ENCODE results near the gene TNK1.
"Not testable (repeated sequence)": the region's sequence is repeated elsewhere in the genome, so short reads cannot be mapped to it uniquely, and the experiment has no call there.

TNK1 gene

GRCh38 chr17:7380855-7381683, at the start of gene TNK1:
TSS of gene TNK1 (plus strand) at chr17:7381089. CDS start at chr17:7382927, 1,838 bp downstream.
- no peak for FAIRE-seq

- no peak for FAIRE-seq
Observed at GRCh38 chr17:7332111-7332510, 48.8 kb upstream of the TNK1 start.

GRCh38 chr17:7332600-7333069, 48.3 kb upstream of the TNK1 start:
- FAIRE-seq: not testable (repeated sequence)

- no peak for FAIRE-seq
Observed at GRCh38 chr17:7334938-7335538, 45.9 kb upstream of the TNK1 start.

- FAIRE-seq: not testable (repeated sequence)
Observed at GRCh38 chr17:7335765-7336164, 45.1 kb upstream of the TNK1 start.

GRCh38 chr17:7336240-7337175, 44.4 kb upstream of the TNK1 start, which contains the start of gene ACAP1:
TSS of gene ACAP1 (plus strand) at chr17:7336529. CDS start at chr17:7336735, 206 bp downstream.
- FAIRE-seq: no peak

GRCh38 chr17:7337600-7337999, 43.3 kb upstream of the TNK1 start:
- FAIRE-seq: not testable (repeated sequence)

- FAIRE-seq: no peak
Observed at GRCh38 chr17:7340179-7340578, 40.7 kb upstream of the TNK1 start.

GRCh38 chr17:7341842-7342241, 39.0 kb upstream of the TNK1 start:
- no peak for FAIRE-seq

GRCh38 chr17:7343250-7343649, 37.6 kb upstream of the TNK1 start:
- no peak for FAIRE-seq

- FAIRE-seq: no peak
Observed at GRCh38 chr17:7346761-7347614, 33.9 kb upstream of the TNK1 start.

- no peak for FAIRE-seq
Observed at GRCh38 chr17:7347630-7348477, 33.0 kb upstream of the TNK1 start.

GRCh38 chr17:7348478-7349242, 32.2 kb upstream of the TNK1 start:
- FAIRE-seq: no peak

- FAIRE-seq: no peak
Observed at GRCh38 chr17:7351665-7352502, 29.0 kb upstream of the TNK1 start, which contains the start of gene KCTD11. TSS of gene KCTD11 (plus strand) at chr17:7352162.

GRCh38 chr17:7352503-7352889, 28.4 kb upstream of the TNK1 start:
- FAIRE-seq: no peak

- no peak for FAIRE-seq
Observed at GRCh38 chr17:7352910-7353635, 27.8 kb upstream of the TNK1 start.

- no peak for FAIRE-seq
Observed at GRCh38 chr17:7354262-7354843, 26.5 kb upstream of the TNK1 start.

GRCh38 chr17:7355053-7355452, 25.8 kb upstream of the TNK1 start, which contains the start of gene TMEM95:
TSS of gene TMEM95 (plus strand) at chr17:7355156. CDS start at chr17:7355205, 49 bp downstream.
- no peak for FAIRE-seq
